ENCODE measurements around the gene RGS9.

DNA sequence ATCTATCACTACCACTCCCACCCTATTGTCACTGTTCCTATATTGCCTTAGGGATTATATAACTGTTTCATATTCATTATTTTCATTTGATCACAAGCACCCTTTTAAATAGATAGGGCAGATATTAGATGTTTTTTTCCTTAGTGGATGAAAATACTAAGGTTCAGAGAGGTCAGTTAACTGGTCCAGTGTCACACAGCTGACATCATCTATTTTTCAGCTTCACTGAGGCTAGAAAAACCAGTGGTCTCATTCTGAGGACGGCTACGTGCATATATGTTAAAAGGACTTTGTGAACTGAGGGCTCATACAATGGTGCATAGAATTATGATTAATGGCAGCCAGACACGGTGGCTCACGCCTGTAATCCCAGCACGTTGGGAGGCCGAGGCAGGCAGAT lies 29.0 kb upstream of the RGS9 start:
- TF ChIP-seq, protein P1, sequence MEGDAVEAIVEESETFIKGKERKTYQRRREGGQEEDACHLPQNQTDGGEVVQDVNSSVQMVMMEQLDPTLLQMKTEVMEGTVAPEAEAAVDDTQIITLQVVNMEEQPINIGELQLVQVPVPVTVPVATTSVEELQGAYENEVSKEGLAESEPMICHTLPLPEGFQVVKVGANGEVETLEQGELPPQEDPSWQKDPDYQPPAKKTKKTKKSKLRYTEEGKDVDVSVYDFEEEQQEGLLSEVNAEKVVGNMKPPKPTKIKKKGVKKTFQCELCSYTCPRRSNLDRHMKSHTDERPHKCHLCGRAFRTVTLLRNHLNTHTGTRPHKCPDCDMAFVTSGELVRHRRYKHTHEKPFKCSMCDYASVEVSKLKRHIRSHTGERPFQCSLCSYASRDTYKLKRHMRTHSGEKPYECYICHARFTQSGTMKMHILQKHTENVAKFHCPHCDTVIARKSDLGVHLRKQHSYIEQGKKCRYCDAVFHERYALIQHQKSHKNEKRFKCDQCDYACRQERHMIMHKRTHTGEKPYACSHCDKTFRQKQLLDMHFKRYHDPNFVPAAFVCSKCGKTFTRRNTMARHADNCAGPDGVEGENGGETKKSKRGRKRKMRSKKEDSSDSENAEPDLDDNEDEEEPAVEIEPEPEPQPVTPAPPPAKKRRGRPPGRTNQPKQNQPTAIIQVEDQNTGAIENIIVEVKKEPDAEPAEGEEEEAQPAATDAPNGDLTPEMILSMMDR (IDR thresholded peaks at IDR 0.05), result no peak
- TF ChIP-seq POLR2A (IDR thresholded peaks at IDR 0.05), result no peak

Measured in body of pancreas (tissue), 4 donors.